Measurements from ENCODE around the gene TMEM87B.

The TMEM87B gene

GRCh38 chr2:112046231-112046630, 8.8 kb upstream of the TMEM87B start:
- no peak overlapping the region for H3K14ac ChIP-seq (ENCODE audit: low read length in 2 of 2)
- no peak overlapping the region for H2AFZ ChIP-seq (ENCODE audit: low read depth, low read length)
- H3K23ac ChIP-seq (ENCODE audit: low read length in 2 of 2): no peak overlapping the region
- H3K4me3 ChIP-seq (ENCODE audit: insufficient read depth in 1 of 2, low read depth in 1 of 2, low read length in 2 of 2): no peak overlapping the region
- no peaks in the 10 kb centered on the region for H3K36me3 ChIP-seq (ENCODE audit: control insufficient read depth in 1 of 2, insufficient read depth in 2 of 2, low read depth in 1 of 2, low read length in 2 of 2)
- H2BK120ac ChIP-seq (ENCODE audit: low read depth, low read length): no peak overlapping the region
- no peak overlapping the region for H2BK5ac ChIP-seq (ENCODE audit: low read depth, low read length, poor library complexity, severe bottlenecking)
- H3K9ac ChIP-seq (ENCODE audit: low read length): no peak overlapping the region
- H3K27me3 ChIP-seq (ENCODE audit: control insufficient read depth in 1 of 2, insufficient read depth in 1 of 2, low read length in 2 of 2): peaks cover 0 to 3% of the 10 kb centered on the region in 2 experiments
- no peak overlapping the region for H3K4ac ChIP-seq (ENCODE audit: low read depth in 1 of 2, low read length in 2 of 2)
- H2AK5ac ChIP-seq (ENCODE audit: low read length, severe bottlenecking): no peak overlapping the region
- no peaks in the 10 kb centered on the region for H3K79me1 ChIP-seq (replicated peaks; ENCODE audit: low read length, poor library complexity, severe bottlenecking)
- no peak overlapping the region for H2BK15ac ChIP-seq (ENCODE audit: low read depth, poor library complexity, severe bottlenecking)
- H3K9me3 ChIP-seq (ENCODE audit: control insufficient read depth, low read length): peaks cover 16% of the 10 kb centered on the region
- H3K4me1 ChIP-seq (ENCODE audit: control insufficient read depth, insufficient read depth, low read depth, low read length): no peaks in the 10 kb centered on the region
- no peak overlapping the region for H3K4me2 ChIP-seq (ENCODE audit: low read length, poor library complexity, severe bottlenecking)
- H4K8ac ChIP-seq (ENCODE audit: low read length): no peak overlapping the region
- no peak for DNase-seq
- no peak overlapping the region for H3K18ac ChIP-seq (ENCODE audit: low read depth in 1 of 2, low read length in 2 of 2)
- H3K27ac ChIP-seq (ENCODE audit: low read length, poor library complexity, severe bottlenecking): no peak overlapping the region
- no peak overlapping the region for H4K91ac ChIP-seq (ENCODE audit: low read length)
- H2BK12ac ChIP-seq (ENCODE audit: low read length in 2 of 2): no peak overlapping the region

GRCh38 chr2:112047537-112048235, 7.4 kb upstream of the TMEM87B start:
- Histone ChIP-seq H3K9ac (ENCODE audit: low read length) (peak overlapping the region; percentile 24), H2AFZ (ENCODE audit: low read depth, low read length) (no peak overlapping the region), H3K4me3 (ENCODE audit: insufficient read depth in 1 of 2, low read depth in 1 of 2, low read length in 2 of 2) (no peak overlapping the region), H4K8ac (ENCODE audit: low read length) (no peak overlapping the region), H2BK120ac (ENCODE audit: low read depth, low read length) (no peak overlapping the region), H3K23ac (ENCODE audit: low read length in 2 of 2) (no peak overlapping the region), H2BK12ac (ENCODE audit: low read length in 2 of 2) (peak overlapping the region; percentile 24 to 48), H3K4ac (ENCODE audit: low read depth in 1 of 2, low read length in 2 of 2) (no peak overlapping the region), H3K4me2 (ENCODE audit: low read length, poor library complexity, severe bottlenecking) (no peak overlapping the region), H3K36me3 (ENCODE audit: control insufficient read depth in 1 of 2, insufficient read depth in 2 of 2, low read depth in 1 of 2, low read length in 2 of 2) (no peaks in the 10 kb centered on the region), H3K9me3 (ENCODE audit: control insufficient read depth, low read length) (peaks cover 16% of the 10 kb centered on the region), H3K4me1 (ENCODE audit: control insufficient read depth, insufficient read depth, low read depth, low read length) (no peaks in the 10 kb centered on the region), H3K79me1 (replicated peaks; ENCODE audit: low read length, poor library complexity, severe bottlenecking) (peaks cover 3% of the 10 kb centered on the region), H3K18ac (ENCODE audit: low read depth in 1 of 2, low read length in 2 of 2) (no peak overlapping the region), H2BK15ac (ENCODE audit: low read depth, poor library complexity, severe bottlenecking) (peak overlapping the region; percentile 83), H3K14ac (ENCODE audit: low read length in 2 of 2) (no peak overlapping the region), H2AK5ac (ENCODE audit: low read length, severe bottlenecking) (no peak overlapping the region), H4K91ac (ENCODE audit: low read length) (no peak overlapping the region), H2BK5ac (ENCODE audit: low read depth, low read length, poor library complexity, severe bottlenecking) (no peak overlapping the region), H3K27ac (ENCODE audit: low read length, poor library complexity, severe bottlenecking) (no peak overlapping the region), H3K27me3 (ENCODE audit: control insufficient read depth in 1 of 2, insufficient read depth in 1 of 2, low read length in 2 of 2) (peaks cover 0 to 3% of the 10 kb centered on the region in 2 experiments)
- DNase-seq: no peak
- WGBS: 73% methylated on average over 6 of the region's 7 CpGs

- 54% methylated on average over 4 of the region's 4 CpGs for WGBS
- no peaks in the 10 kb centered on the region for H3K36me3 ChIP-seq (ENCODE audit: control insufficient read depth in 1 of 2, insufficient read depth in 2 of 2, low read depth in 1 of 2, low read length in 2 of 2)
- no peak overlapping the region for H2AFZ ChIP-seq (ENCODE audit: low read depth, low read length)
- H2BK15ac ChIP-seq (ENCODE audit: low read depth, poor library complexity, severe bottlenecking): no peak overlapping the region
- H3K4me1 ChIP-seq (ENCODE audit: control insufficient read depth, insufficient read depth, low read depth, low read length): peaks cover 2% of the 10 kb centered on the region
- H3K4me2 ChIP-seq (ENCODE audit: low read length, poor library complexity, severe bottlenecking): no peak overlapping the region
- no peak overlapping the region for H3K9ac ChIP-seq (ENCODE audit: low read length)
- H3K18ac ChIP-seq (ENCODE audit: low read depth in 1 of 2, low read length in 2 of 2): no peak overlapping the region
- no peak overlapping the region for H3K4me3 ChIP-seq (ENCODE audit: insufficient read depth in 1 of 2, low read depth in 1 of 2, low read length in 2 of 2)
- H3K79me1 ChIP-seq (replicated peaks; ENCODE audit: low read length, poor library complexity, severe bottlenecking): peaks cover 5% of the 10 kb centered on the region
- no peak overlapping the region for H3K4ac ChIP-seq (ENCODE audit: low read depth in 1 of 2, low read length in 2 of 2)
- no peak overlapping the region for H2AK5ac ChIP-seq (ENCODE audit: low read length, severe bottlenecking)
- no peak overlapping the region for H3K14ac ChIP-seq (ENCODE audit: low read length in 2 of 2)
- no peak overlapping the region for H4K8ac ChIP-seq (ENCODE audit: low read length)
- H2BK12ac ChIP-seq (ENCODE audit: low read length in 2 of 2): no peak overlapping the region
- no peak overlapping the region for H3K27ac ChIP-seq (ENCODE audit: low read length, poor library complexity, severe bottlenecking)
- H3K9me3 ChIP-seq (ENCODE audit: control insufficient read depth, low read length): peaks cover 16% of the 10 kb centered on the region
- H2BK120ac ChIP-seq (ENCODE audit: low read depth, low read length): no peak overlapping the region
- no peak for DNase-seq
- H3K27me3 ChIP-seq (ENCODE audit: control insufficient read depth in 1 of 2, insufficient read depth in 1 of 2, low read length in 2 of 2): peaks cover 0 to 3% of the 10 kb centered on the region in 2 experiments
- no peak overlapping the region for H2BK5ac ChIP-seq (ENCODE audit: low read depth, low read length, poor library complexity, severe bottlenecking)
- H3K23ac ChIP-seq (ENCODE audit: low read length in 2 of 2): no peak overlapping the region
- no peak overlapping the region for H4K91ac ChIP-seq (ENCODE audit: low read length)
Observed at GRCh38 chr2:112048236-112048592, 6.9 kb upstream of the TMEM87B start.

- Histone ChIP-seq H3K14ac (ENCODE audit: low read length in 2 of 2) (no peak overlapping the region), H3K79me1 (replicated peaks; ENCODE audit: low read length, poor library complexity, severe bottlenecking) (peaks cover 6% of the 10 kb centered on the region), H3K23ac (ENCODE audit: low read length in 2 of 2) (no peak overlapping the region), H3K27me3 (ENCODE audit: control insufficient read depth in 1 of 2, insufficient read depth in 1 of 2, low read length in 2 of 2) (peaks cover 0 to 3% of the 10 kb centered on the region in 2 experiments), H2BK5ac (ENCODE audit: low read depth, low read length, poor library complexity, severe bottlenecking) (no peak overlapping the region), H2AK5ac (ENCODE audit: low read length, severe bottlenecking) (no peak overlapping the region), H2BK12ac (ENCODE audit: low read length in 2 of 2) (no peak overlapping the region), H3K27ac (ENCODE audit: low read length, poor library complexity, severe bottlenecking) (no peak overlapping the region), H3K4me1 (ENCODE audit: control insufficient read depth, insufficient read depth, low read depth, low read length) (peaks cover 2% of the 10 kb centered on the region), H3K18ac (ENCODE audit: low read depth in 1 of 2, low read length in 2 of 2) (no peak overlapping the region), H3K9ac (ENCODE audit: low read length) (no peak overlapping the region), H3K4me3 (ENCODE audit: insufficient read depth in 1 of 2, low read depth in 1 of 2, low read length in 2 of 2) (no peak overlapping the region), H3K36me3 (ENCODE audit: control insufficient read depth in 1 of 2, insufficient read depth in 2 of 2, low read depth in 1 of 2, low read length in 2 of 2) (no peaks in the 10 kb centered on the region), H3K4me2 (ENCODE audit: low read length, poor library complexity, severe bottlenecking) (no peak overlapping the region), H2BK120ac (ENCODE audit: low read depth, low read length) (no peak overlapping the region), H3K4ac (ENCODE audit: low read depth in 1 of 2, low read length in 2 of 2) (no peak overlapping the region), H4K91ac (ENCODE audit: low read length) (no peak overlapping the region), H4K8ac (ENCODE audit: low read length) (no peak overlapping the region), H2AFZ (ENCODE audit: low read depth, low read length) (no peak overlapping the region), H2BK15ac (ENCODE audit: low read depth, poor library complexity, severe bottlenecking) (no peak overlapping the region), H3K9me3 (ENCODE audit: control insufficient read depth, low read length) (peaks cover 16% of the 10 kb centered on the region)
- no CpG with 5 or more reads among the region's 3 CpGs for WGBS
- DNase-seq: peak; percentile 72
Observed at GRCh38 chr2:112048887-112049286, 6.2 kb upstream of the TMEM87B start.
